HG03342 (cell line): ENCODE data around the gene AJUBA.
A peak's percentile ranks its signal among the peaks of the same experiment; 100 is the strongest.
"Not testable (repeated sequence)": the region's sequence is repeated elsewhere in the genome, so short reads cannot be mapped to it uniquely, and the experiment has no call there.

Experiments
- ATAC-seq: cut with Tn5 transposase; IDR thresholded peaks from one replicate; pipeline ENCODE4 v1.9.1; 2021; ENCODE audit warnings: mild to moderate bottlenecking, moderate library complexity; ENCODE audit not compliant: unreplicated experiment

Gene AJUBA

DNA sequence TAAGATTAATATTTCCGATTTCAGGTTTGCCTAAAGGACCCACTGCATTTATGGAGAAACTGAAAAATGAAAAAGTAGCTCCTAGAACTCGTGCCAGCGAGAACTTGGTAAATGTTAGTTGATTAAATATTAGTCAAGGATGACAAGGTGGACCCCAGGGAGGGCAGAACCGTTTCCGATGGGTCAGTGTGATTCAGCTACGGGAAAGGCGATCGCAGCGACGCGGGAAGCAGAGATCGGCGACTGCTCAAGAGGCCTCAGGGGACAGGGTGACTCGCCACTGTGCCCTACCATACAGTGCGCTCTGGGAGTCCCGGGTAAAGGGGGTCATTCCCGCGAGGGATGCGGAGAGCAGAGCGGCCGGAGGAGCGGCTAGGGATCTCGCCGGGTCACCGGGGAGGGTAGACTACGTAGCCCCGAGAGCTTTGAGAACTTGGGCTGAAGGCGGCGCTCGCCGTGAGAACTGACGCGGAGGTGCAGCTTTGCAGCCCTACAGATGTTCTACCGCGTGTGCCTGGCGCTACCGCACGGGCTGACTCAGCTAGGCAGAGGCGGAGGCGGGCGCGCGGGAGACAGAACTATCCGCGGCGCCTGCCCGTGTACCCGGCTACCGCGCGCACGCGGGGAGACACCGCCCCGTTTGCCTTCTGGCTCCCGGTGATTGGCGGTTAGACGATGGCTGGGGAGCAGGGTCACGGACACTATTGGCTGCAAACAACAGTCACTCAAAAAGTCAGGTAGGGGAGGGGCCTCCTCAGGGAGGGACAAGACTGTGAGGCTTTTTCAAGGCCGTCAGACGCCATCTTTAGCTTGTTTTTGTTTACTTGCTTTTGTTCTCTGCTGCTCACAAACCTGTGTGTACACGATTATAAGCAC lies 24.4 kb upstream of the AJUBA start:
- peak; percentile 96 for ATAC-seq

DNA sequence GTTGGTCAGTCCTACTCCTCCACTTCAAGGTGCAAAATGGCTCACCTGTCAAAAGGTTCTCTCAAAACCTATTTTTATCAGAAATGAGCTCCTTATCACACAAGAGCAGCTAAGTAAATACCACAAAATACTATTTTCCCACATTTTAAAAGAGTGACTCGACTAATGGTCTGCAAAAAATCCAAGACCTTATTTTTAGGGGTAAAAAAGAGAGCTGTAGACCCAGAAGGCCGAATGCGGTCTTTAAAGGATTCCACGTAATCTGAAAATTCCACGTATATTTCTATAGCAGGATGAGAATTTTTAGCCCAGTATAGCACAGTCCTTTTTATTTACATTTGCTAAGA lies 23.8 kb upstream of the AJUBA start:
- no peak for ATAC-seq

DNA sequence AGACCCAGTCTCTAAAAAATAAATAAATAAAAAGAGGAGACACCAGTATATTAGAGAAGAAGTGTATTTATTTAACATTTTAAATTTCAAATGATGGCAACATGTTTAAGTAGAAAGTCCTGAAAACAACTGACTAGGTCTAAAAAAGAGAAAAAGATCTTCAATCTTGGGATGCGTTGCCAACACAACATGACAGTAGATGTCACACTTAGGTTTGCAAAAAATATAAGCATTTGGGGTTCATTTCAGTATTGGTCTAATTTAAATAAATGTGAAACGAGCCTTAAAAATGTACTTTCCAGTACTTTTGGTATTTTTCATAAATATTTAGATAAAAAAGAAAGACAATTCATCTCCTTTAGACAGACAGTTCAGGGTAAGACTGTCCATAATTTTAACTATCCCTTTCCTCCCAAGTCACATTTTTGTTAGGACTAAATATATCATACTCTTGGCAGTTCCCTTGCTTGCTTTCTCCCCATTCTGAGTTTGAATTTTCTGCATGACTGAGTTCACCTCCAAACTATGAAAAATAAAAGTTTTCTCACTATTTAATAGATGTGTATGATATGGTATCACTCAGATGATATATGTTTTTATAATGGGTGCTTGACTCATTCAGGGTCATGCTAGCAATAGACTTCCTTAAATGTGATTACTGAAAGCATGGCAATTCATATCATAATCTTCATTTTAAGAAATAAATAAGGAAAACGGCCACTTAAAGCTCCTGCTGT lies 23.3 kb upstream of the AJUBA start:
- ATAC-seq, result no peak

DNA sequence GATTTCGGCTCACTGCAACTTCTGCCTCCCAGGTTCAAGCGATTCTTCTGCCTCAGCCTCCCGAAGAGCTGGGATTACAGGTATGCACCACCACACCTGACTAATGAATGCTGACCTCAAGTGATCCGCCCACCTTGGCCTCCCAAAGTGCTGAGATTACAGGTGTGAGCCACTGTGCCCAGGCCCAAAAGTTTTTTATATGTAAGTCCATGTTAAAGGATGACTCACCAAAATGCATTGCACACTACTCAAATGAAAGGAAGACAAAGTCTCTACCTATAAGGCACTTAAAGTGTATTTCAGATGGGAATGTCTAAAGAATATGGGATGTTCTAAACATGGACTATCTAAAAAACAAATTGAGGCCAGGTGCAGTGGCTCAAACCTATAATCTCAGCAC lies 21.9 kb upstream of the AJUBA start:
- not testable (repeated sequence) for ATAC-seq

DNA sequence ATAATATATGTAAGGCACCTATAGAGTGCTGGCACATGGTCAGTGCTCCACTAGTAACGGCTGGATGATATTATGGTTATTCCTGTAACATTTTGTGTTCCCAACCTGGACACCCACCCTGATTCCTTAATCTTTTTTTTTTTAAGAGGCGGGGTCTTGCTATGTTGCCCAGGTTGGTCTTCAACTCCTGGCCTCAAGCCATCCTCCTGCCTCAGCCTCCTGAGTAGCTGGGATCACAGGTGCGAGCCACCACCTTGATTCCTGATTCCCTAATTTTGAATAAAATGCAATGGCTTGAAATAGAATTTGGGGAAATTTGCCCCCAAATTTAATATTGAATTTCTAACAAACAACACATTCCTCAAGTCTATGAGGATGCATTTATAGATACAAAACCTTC lies 20.2 kb upstream of the AJUBA start:
- no peak for ATAC-seq

DNA sequence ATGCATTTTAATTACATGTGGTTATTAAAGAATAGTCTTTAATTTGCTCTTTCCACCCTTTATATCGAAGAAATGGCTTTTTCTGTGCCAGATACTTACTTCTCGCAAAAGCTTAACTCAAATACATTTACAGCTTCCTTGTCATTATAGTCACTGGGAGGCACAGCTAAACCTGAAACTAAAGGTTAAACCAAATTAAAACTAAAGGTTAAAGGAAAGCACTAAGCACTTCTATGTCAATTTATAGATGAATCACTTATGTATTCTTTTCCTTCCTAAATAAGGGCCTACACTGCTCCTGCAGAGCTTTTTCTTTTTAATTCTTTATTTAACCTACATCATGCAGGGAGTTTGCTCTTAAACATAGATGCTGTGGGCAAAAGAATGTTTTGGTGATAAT lies 18.5 kb upstream of the AJUBA start:
- ATAC-seq, result no peak

DNA sequence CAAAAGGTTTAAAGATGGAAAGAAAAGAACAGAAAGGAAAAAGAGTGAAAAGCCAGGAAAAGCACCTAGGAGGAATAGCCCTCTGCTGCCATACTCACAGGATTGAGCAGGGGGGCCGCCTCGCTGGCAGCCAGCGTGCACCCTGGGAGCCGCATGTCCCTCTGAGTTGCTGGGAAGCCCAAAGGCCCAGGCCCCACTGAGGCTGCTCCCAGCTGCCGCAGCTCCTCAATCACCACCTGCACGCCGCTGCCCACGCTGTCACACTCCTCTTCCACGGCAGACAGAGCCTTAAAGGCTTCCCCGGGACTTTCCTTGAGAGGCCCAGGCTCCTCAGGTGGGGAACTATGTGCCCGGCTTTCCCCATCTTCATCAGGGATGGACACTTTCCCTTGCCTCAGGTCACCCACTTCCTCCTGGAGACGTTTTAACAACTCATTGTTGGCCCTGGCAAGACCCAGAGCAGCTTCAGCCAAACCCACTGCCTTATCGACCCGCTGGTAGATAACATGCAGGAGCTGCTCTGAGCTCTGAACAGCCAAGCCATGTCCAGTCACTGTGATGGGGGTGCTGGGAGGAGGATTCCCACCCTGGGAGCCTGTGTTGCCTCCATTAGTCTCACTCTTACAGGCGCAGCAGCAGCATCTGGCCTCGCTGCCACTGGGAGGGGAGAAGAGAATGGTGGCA lies 16.1 kb upstream of the AJUBA start:
- no peak for ATAC-seq

DNA sequence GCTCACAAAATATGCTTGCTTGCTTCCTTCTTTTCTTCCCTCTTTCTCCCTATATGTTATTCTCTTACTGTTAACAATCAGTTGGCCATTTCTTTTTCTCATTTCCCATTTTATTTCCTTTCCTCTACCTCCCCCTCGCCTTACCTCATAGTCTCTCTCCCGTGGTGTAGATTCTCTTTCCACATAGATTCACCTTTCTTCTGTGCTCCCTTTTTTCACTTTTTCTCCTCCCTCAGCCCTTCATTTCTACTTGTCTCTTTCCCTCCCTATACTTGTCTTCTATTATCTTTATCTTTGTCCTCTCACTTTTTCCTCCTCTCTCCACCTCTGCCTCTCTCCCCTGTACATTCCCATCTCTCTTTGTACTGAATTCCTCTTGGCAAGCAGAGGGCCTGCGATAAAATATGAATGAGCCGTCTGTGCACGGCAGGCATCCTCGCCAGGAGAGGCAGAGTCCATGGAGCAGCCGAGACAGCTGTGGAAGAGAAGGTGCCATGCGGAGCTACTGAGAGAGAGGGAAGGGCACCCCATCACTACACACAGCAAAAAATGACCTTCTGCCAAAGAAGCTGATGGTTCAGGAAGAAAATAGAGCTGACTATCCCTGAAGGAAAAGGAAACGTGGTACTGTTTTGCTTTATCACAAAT lies 15.4 kb upstream of the AJUBA start:
- no peak for ATAC-seq

DNA sequence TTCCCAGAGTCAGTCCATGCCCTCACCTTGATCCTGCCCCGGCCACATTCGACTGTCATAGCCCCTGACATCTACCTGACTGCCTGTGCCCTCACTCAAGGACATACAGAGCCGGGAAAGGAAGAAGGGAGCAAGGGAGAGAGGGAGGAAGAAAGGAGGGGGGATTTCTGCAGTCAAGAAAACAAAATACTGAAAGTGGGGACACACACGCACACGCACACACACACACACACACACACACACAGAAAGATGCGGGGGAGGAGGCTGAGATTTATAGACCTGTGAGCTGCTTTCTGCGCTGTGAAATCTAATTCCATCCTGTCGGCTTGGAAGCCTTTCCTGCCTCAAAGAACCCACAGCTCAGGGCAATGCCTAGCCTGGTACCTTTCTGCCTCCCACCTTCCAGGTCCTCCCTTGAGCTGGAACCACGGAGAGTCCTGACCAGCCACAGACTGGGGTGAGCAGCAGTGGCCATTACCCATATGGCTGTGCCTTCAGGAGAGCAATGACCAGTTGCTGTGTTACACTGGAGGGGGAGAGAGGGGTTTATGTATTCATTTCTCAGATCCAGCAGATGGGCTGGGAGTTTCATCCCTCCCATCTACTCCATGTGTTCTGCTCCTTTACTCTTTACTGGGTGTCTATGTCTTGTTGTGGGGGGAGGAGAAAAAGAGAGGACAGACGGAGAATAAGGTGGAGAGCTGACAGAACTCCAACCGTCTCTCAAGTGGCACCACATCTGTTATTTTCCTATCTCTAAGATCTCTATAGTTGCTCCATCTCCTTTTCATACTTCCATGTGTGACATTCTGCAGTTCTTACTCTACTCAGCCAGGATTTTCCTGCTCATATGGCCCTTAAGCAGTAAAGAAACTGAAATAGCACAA lies 14.7 kb upstream of the AJUBA start:
- no peak for ATAC-seq

DNA sequence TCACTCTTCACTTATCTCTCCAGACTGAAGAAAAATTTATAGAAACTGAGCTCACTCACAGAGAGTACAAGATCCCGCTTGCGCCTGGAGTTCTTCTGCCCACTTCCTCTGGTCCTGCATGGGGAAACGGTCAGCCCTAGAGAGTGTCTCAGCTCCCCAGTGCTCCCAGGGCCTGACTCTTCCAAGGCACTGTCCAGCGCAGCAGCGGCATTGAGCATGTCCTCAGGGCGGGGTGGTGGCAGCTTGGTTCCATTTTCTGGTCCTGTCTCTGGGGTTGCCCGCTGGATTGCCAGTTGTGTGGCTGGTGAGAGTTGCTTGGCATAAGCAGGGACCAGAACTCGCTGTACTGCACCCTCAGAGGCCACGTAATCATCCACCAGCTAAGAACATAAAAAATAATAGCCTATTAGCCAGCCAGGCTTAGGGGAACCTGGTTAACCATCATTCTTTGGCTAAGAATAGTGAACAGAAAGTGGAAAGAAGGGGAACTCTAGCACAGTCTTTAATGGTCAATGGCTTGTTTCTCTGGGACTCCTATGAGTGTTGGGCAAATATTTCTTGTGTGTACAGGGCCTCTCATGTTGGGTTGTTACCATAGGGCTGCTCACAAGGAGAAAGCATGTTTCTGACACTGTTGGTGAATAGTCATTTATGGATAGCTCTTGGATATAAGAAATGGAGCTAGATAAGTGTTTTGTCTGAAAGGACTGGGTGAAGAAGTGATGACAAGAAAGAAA lies 13.7 kb upstream of the AJUBA start:
- no peak for ATAC-seq

DNA sequence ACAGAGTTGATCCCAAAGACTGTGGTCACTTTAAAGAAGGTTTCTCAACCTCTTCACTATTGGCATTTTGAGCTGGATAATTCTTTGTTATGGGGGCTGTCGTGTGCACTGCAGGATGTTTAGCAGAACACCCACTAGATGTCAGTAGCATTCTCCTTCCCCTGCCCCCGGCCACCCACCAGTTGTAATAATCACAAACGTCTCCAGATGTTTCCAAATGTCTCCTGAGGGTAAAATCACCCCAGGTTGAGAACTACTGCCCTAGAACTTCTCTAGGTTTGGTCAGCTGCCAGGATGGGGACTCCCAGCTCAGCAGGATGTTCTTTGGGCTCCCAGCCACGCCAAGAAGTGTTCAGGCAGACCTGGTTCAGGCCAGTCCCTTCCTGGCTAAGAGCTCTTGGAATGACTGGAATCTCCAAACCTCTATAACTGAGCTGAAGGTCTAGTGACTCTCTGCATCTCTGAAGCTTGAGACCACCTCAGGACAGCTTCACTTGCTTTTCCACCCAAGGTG lies 12.5 kb upstream of the AJUBA start:
- no peak for ATAC-seq

DNA sequence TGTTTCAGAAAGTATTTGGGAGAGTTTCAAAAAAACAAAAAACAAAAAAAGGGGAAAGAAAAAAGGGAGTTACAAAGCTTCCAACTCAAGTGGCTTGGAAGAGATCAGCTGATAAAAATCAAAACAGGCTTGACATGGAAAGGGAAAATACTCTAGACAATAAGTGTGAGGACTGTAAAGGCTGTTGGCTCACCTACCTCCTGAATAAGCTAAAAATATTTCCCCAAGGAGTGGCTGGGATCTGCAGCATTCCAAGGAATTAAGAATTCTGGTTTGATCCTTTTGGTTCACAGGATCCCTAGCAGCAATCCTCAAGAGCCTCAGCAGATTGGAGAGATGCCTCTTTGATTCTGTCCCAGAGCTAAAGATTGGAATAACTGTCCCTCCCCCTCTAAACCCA lies 11.2 kb upstream of the AJUBA start:
- no peak for ATAC-seq

DNA sequence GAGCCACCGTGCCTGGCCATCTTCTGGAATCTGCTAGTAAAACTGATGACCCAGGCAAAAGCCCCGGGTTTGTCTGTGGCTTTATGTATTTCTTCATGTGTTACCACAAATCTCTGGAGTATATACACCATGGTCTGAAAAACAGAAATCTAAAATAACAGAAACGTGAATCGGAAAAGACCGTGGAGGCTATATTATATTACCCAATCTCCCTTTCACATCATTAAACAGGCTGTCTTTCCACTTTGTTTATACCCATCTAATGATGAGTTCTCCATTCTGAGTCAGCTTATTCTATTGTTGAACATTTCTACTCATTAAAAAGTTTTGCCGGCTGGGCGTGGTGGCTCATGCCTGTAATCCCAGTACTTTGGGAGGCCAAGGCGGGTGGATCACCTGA lies 9.5 kb upstream of the AJUBA start:
- ATAC-seq, result no peak

DNA sequence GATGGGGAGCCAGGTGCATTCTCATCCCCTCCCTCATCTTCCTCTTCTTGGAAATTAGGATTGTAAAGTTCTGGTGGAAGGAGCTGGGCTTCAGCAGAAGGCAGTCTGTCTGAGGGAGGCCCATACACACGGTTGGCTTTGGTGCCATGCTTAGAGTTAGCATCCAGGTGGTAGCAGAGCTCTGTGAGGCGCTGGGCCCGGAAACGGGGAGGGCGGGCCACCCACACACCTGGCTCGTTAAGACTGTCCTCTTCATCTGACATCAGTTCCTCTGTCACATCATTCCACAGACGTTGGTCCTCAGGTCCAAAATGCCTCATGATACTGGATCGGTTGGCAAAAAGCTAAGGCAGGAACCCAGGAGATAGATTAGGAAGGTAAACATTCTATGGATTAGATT lies 4.9 kb upstream of the AJUBA start:
- no peak for ATAC-seq

DNA sequence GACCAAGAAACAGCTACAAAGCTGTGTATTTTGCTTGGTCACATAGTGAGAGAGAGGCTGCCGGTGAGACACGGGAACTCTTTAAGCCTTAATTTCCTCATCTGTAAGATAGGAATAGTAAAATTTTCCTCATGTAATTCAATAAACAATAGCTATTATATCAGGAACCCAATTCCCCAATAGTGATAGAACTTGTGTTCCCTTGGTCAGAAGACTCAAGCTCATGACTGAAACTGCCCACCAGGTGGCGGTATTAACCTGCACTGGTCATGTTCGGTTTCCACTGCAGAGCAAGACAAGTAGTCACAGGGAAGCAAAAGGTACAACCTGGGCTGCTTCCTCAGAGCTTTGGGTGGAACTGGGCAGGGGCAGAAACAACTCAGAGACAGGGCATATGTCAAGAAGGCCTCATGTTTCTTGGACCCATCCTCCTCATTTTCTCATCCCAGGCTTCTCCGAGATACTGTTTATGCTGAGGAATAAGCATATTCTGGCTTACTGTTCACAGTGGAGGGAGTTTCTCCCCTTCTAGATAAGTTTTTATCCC lies 4.2 kb upstream of the AJUBA start:
- peak; percentile 52 for ATAC-seq

DNA sequence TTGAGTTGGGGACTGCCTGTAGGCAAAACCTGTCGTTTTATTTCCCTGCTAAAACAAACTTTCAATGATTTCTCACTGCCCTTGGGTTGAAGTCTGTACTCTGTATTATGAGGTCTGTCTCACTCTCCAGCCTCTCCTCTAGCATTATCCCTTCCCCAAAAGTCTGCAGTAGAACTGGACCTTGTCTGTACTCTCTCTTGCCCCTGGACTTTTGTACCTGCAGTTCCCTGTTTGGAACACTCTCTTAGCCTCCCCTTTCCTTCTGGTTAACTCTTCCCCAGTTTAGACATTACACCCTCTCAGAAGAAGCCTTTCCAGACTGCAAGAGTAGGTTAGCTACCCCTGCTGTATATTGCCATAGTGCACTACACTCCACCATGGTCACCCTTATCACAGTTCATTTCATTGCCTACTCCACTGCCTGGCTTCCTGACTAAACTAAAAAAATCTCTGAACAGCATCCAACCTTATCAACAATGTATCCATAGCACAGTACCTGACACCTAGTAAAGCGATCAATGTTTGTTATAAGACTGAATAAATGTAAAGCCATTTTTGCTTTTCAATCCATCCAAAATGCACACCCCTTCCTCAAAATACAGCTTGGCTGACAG lies 3.6 kb upstream of the AJUBA start:
- ATAC-seq, result no peak

DNA sequence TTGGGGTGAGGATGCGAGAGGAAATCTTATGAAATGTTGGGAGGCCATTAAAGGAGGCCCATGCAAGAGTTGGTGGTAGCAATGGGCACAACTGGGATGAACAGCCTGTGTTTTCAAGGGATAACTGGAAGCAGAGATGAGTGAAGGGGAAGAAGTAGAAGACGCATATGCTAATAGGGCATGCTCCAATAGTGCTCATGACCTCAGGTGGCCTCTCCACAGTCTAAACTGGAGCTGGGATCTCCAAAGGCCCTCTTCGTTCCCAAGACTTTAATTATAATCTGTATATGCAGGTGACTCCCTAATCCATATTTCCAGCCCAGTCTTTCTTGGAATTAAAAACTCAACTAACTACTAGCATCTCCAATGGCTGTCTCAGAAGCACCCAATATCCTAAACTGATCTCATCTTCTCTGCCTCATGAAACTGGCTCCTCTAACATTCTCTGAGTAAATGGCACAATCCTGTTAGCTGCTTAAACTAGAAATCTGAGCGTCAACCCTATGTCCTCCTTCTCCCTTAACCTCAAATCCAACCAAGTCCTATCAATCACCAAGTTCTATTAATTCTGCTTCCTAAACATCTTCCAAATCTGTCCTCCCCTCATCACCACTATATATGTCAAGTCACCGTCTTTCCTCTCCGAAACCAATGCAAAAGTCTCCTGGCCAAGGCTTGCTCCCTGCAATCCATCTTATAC lies 2.8 kb upstream of the AJUBA start:
- no peak for ATAC-seq

DNA sequence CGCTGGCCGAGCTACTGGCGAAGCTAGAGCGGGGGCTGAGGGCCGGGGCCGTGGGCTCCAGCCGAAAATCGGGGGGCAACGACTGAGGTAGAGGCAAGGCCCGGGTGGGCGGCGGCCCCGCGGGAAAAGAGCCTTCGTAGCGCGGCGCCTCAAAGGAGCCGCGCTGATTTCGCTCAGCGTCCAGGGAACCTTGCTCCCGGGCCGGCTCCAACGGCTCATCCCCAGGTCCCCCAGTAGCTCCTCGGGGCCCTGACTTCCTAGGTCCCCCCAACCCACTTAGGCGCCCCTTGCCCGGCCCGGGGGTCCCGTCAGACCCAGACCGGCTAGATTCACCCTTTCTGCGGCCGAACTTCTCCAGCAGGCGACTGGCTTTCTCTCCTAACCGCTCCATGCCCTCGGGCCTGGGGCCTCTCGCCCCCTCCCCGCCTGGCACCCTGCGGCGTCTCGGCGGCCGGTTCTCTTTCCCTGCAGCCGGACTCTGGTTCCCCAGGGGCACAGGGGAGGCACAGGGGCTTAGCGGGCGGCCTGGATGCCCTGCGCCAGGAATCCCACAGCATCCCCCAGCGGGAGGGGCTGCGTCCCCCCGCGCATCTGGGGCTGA lies 375 bp downstream of the AJUBA start:
- peak; percentile 5 for ATAC-seq
